GM10266 (cell line): Measurements from ENCODE around the gene PHTF2.
A peak's percentile ranks its signal among the peaks of the same experiment; 100 is the strongest.

Experiments
- DNase-seq: peaks from one replicate; pipeline ENCODE4 v3.0.0; 2012; ENCODE audit errors: extremely low spot score
- TF ChIP-seq, protein P1 (sequence below): IDR thresholded peaks from 2 replicates; pipeline ENCODE4 v1.5.1; 2012; ENCODE audit warnings: mild to moderate bottlenecking, low read depth; ENCODE audit not compliant: control insufficient read depth, insufficient read depth; ENCODE audit errors: missing control alignments

Gene PHTF2

GRCh38 chr7:77794000-77794399 is 4.6 kb upstream of the PHTF2 start:
- no peak for DNase-seq

GRCh38 chr7:77796109-77796508 is 2.5 kb upstream of the PHTF2 start:
- TF ChIP-seq, protein P1, sequence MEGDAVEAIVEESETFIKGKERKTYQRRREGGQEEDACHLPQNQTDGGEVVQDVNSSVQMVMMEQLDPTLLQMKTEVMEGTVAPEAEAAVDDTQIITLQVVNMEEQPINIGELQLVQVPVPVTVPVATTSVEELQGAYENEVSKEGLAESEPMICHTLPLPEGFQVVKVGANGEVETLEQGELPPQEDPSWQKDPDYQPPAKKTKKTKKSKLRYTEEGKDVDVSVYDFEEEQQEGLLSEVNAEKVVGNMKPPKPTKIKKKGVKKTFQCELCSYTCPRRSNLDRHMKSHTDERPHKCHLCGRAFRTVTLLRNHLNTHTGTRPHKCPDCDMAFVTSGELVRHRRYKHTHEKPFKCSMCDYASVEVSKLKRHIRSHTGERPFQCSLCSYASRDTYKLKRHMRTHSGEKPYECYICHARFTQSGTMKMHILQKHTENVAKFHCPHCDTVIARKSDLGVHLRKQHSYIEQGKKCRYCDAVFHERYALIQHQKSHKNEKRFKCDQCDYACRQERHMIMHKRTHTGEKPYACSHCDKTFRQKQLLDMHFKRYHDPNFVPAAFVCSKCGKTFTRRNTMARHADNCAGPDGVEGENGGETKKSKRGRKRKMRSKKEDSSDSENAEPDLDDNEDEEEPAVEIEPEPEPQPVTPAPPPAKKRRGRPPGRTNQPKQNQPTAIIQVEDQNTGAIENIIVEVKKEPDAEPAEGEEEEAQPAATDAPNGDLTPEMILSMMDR: no peak
- DNase-seq: no peak

More at GRCh38 chr7:77794000-77794399, 4.6 kb upstream of the PHTF2 start:
- TF ChIP-seq, protein P1: no peak

DNA sequence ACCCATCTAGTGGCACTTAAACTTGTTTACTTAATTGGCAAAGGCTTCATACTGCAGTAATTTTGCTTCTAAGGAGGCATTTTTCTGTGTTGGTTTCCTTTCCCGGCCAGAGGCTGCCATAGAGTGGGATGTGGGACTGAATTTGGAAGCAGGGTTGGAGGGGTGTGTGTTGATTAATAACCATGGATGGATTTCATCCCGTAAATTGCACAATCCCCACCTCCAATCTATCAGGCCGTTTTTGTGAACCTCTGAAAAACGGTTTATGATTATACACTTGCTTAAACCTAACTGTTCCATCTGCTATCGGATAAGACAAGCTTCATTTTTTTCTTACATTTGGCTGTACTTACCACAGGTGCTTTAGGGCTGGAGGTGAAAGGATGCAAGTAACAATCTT is 1.6 kb upstream of the PHTF2 start:
- no peak for DNase-seq
- TF ChIP-seq, protein P1: no peak

- TF ChIP-seq, protein P1: no peak
- no peak for DNase-seq
Observed at GRCh38 chr7:77797734-77798393, 709 bp upstream of the PHTF2 start.

GRCh38 chr7:77799078-77799964 is 748 bp downstream of the PHTF2 start:
- TF ChIP-seq, protein P1: no peak
- DNase-seq: peak; percentile 12

- peak; percentile 40 for DNase-seq
Observed at GRCh38 chr7:77800158-77800557, 1.6 kb downstream of the PHTF2 start.

More at GRCh38 chr7:77800158-77800557, 1.6 kb downstream of the PHTF2 start:
- TF ChIP-seq, protein P1: no peak
